H9 (cell line): Measurements from ENCODE around the gene TNIK. TPM values are rescaled to one million over a fixed set of nuclear protein-coding genes. Genes with fewer than 3 reads are reported as not detected.

ENCODE experiments used
- DNase-seq: peaks from one replicate; pipeline ENCODE4 v3.0.0-alpha.2; 2017
- H2AFZ ChIP-seq: one replicate; pipeline ENCODE4 v1.6.1; 2013; ENCODE audit warnings: mild to moderate bottlenecking, low read length, control low read depth, moderate library complexity
- H2AK5ac ChIP-seq: 2 replicates; pipeline ENCODE4 v1.6.1; 2013; ENCODE audit warnings: low read length, control low read depth, mixed read lengths; ENCODE audit not compliant: insufficient read length
- H2BK120ac ChIP-seq: one replicate; pipeline ENCODE4 v1.6.1; 2013; ENCODE audit warnings: low read depth, mild to moderate bottlenecking, low read length, control low read depth, inconsistent platforms; ENCODE audit not compliant: poor library complexity, severe bottlenecking
- H2BK12ac ChIP-seq: 2 replicates; pipeline ENCODE4 v1.6.1; 2013; ENCODE audit warnings: low read length, control low read depth, mixed read lengths, low read depth; ENCODE audit not compliant: insufficient read length
- H2BK15ac ChIP-seq: 2 replicates; pipeline ENCODE4 v1.6.1; 2013; ENCODE audit warnings: low read depth, low read length, control low read depth
- H2BK20ac ChIP-seq: one replicate; pipeline ENCODE4 v1.6.1; 2013; ENCODE audit warnings: low read depth, mild to moderate bottlenecking, low read length, control low read depth, inconsistent platforms; ENCODE audit not compliant: poor library complexity, severe bottlenecking
- H2BK5ac ChIP-seq: 2 replicates; pipeline ENCODE4 v1.6.1; 2013; ENCODE audit warnings: low read length, control low read depth, mixed read lengths; ENCODE audit not compliant: insufficient read length
- H3K14ac ChIP-seq: 2 replicates; pipeline ENCODE4 v1.6.1; 2013; ENCODE audit warnings: low read length, control low read depth; ENCODE audit not compliant: insufficient read depth
- H3K18ac ChIP-seq: 2 replicates; pipeline ENCODE4 v1.6.1; 2013; ENCODE audit warnings: low read depth, mild to moderate bottlenecking, mixed read lengths, low read length, control low read depth; ENCODE audit not compliant: insufficient read length
- H3K23ac ChIP-seq: 2 replicates; pipeline ENCODE4 v1.6.1; 2013; ENCODE audit warnings: low read length, control low read depth, mixed read lengths, low read depth; ENCODE audit not compliant: insufficient read length
- H3K23me2 ChIP-seq: 2 replicates; pipeline ENCODE4 v1.6.1; 2013; ENCODE audit warnings: low read depth, mild to moderate bottlenecking, mixed read lengths, low read length, control low read depth; ENCODE audit not compliant: insufficient read length, poor library complexity, severe bottlenecking
- H3K27ac ChIP-seq: 2 replicates; pipeline ENCODE4 v1.5.1; 2013; ENCODE audit warnings: low read length, control low read depth, mixed read lengths, low read depth; ENCODE audit not compliant: insufficient read length
- H3K27me3 ChIP-seq: 2 replicates; pipeline ENCODE4 v1.6.1; 2013; ENCODE audit warnings: low read length, control low read depth, inconsistent platforms; ENCODE audit not compliant: insufficient read depth
- H3K4ac ChIP-seq: 2 replicates; pipeline ENCODE4 v1.6.1; 2013; ENCODE audit warnings: low read depth, mild to moderate bottlenecking, control low read depth, inconsistent platforms, low read length, moderate library complexity
- H3K4me1 ChIP-seq: 2 replicates; pipeline ENCODE4 v1.6.1; 2013; ENCODE audit warnings: low read length, control low read depth, inconsistent platforms; ENCODE audit not compliant: insufficient read depth
- H3K4me2 ChIP-seq: 2 replicates; pipeline ENCODE4 v1.6.1; 2013; ENCODE audit warnings: low read length, control low read depth, mixed read lengths; ENCODE audit not compliant: insufficient read length, insufficient read depth
- H3K56ac ChIP-seq: 2 replicates; pipeline ENCODE4 v1.6.1; 2013; ENCODE audit warnings: low read depth, mild to moderate bottlenecking, mixed read lengths, low read length, control low read depth; ENCODE audit not compliant: insufficient read length
- H3K79me1 ChIP-seq: 2 replicates; pipeline ENCODE4 v1.6.1; 2013; ENCODE audit warnings: low read depth, mild to moderate bottlenecking, moderate library complexity, low read length, control low read depth, inconsistent platforms; ENCODE audit not compliant: insufficient read depth, poor library complexity, severe bottlenecking
- H3K79me2 ChIP-seq: 2 replicates; pipeline ENCODE4 v1.6.1; 2013; ENCODE audit warnings: low read length, control low read depth, inconsistent platforms; ENCODE audit not compliant: insufficient read depth
- H3K9ac ChIP-seq: 2 replicates; pipeline ENCODE4 v1.6.1; 2013; ENCODE audit warnings: low read length, control low read depth, mixed read lengths; ENCODE audit not compliant: insufficient read length; ENCODE audit errors: extremely low read depth
- H3K9me3 ChIP-seq: one replicate; pipeline ENCODE4 v1.6.1; 2013; ENCODE audit warnings: low read depth, low read length, inconsistent platforms; ENCODE audit not compliant: control insufficient read depth
- H3T11ph ChIP-seq: one replicate; pipeline ENCODE4 v1.6.1; 2013; ENCODE audit warnings: mild to moderate bottlenecking, low read length, control low read depth, inconsistent platforms
- H4K20me1 ChIP-seq: one replicate; pipeline ENCODE4 v1.6.1; 2013; ENCODE audit not compliant: control insufficient read depth, insufficient read length, insufficient read depth
- H4K5ac ChIP-seq: 2 replicates; pipeline ENCODE4 v1.6.1; 2013; ENCODE audit warnings: low read depth, mild to moderate bottlenecking, mixed read lengths, low read length, control low read depth; ENCODE audit not compliant: insufficient read length
- H4K8ac ChIP-seq: replicated peaks from 2 replicates; pipeline ENCODE4 v1.6.1; 2013; ENCODE audit warnings: low read length, control low read depth, mixed read lengths, low read depth; ENCODE audit not compliant: insufficient read length
- H4K91ac ChIP-seq: 2 replicates; pipeline ENCODE4 v1.6.1; 2013; ENCODE audit warnings: low read depth, mild to moderate bottlenecking, moderate library complexity, mixed read lengths, low read length, control low read depth; ENCODE audit not compliant: insufficient read length
- H3K27ac Mint-ChIP-seq, 3 experiments: 2 replicates in 2 of 3; 3 replicates in 1 of 3; pipeline ENCODE4 v1.8.0; 2020 to 2021; ENCODE audit warnings: mixed read lengths in 3 of 3, mild to moderate bottlenecking in 1 of 3, moderate library complexity in 1 of 3
- H3K27me3 Mint-ChIP-seq: 2 replicates; pipeline ENCODE4 v1.8.0; 2021; ENCODE audit warnings: low read depth, mild to moderate bottlenecking, moderate library complexity, mixed read lengths
- H3K36me3 Mint-ChIP-seq, 3 experiments: 2 replicates in 2 of 3; 3 replicates in 1 of 3; pipeline ENCODE4 v1.8.0; 2020 to 2021; ENCODE audit warnings: low read depth in 3 of 3, mixed read lengths in 3 of 3; ENCODE audit not compliant: insufficient read depth in 1 of 3
- H3K4me1 Mint-ChIP-seq, 2 experiments: 2 replicates each; pipeline ENCODE4 v1.8.0; 2020; ENCODE audit warnings: mixed read lengths in 2 of 2
- H3K4me3 Mint-ChIP-seq, 2 experiments: 2 replicates in 1 of 2; 3 replicates in 1 of 2; pipeline ENCODE4 v1.8.0; 2020 to 2021; ENCODE audit warnings: mild to moderate bottlenecking in 2 of 2, mixed read lengths in 2 of 2, moderate library complexity in 1 of 2
- H3K9me3 Mint-ChIP-seq, 2 experiments: 2 replicates in 1 of 2; 3 replicates in 1 of 2; pipeline ENCODE4 v1.8.0; 2020; ENCODE audit warnings: mild to moderate bottlenecking in 2 of 2, mixed read lengths in 2 of 2, moderate library complexity in 1 of 2
- WGBS: extraction: QIAGEN DNeasy Blood & Tissue Kit; methylation state at CpG from one replicate; pipeline ENCODE4 v1.1.7; 2013; ENCODE audit warnings: missing lambda C conversion rate, low lambda C conversion rate, mixed read lengths; ENCODE audit not compliant: insufficient read length; ENCODE audit errors: extremely low coverage; 5-methylcytosine and 5-hydroxymethylcytosine counted together
- total RNA-seq: library from RNA; stranded (reverse); gene quantifications from 2 replicates; pipeline ENCODE4 v1.2.1, GENCODE V29; 2021
- TF ChIP-seq, protein P1 (sequence below): fragments of 200-600 bp; sonication (generic); conservative IDR thresholded peaks from 3 replicates; pipeline ENCODE4 v1.8.0; 2021; ENCODE audit warnings: antibody characterized with exemption, mild to moderate bottlenecking

The TNIK gene
- total RNA-seq, 1 experiment from 2014 or later, result 15.9 TPM

DNA sequence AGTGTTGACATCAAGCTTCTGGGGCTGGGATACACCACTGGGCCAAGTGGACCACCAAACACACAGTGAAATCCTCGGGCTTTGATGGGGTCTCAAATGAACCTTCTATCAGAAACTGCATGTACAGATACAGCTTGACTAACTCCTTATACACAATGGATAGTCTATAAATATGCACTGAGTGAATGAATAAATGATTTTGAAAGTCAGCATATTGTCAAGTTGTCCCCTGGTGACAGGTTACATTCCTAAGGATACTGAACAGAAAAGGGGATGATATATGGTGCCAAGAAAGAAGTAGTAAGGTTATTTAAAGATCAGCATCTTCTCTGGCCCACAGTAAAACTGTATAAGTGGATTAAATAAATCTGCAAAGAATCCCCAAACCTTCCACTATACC is 274.2 kb downstream of the TNIK start:
- H2AK5ac ChIP-seq, result no peak overlapping the region
- no peak overlapping the region for H4K5ac ChIP-seq
- no peak overlapping the region for H2BK120ac ChIP-seq
- no peaks in the 10 kb centered on the region for H3K9me3 ChIP-seq
- H3K4ac ChIP-seq, result no peak overlapping the region
- no peak overlapping the region for H2BK20ac ChIP-seq
- no peaks in the 10 kb centered on the region for H3K27me3 ChIP-seq
- no peak overlapping the region for H3K18ac ChIP-seq
- H3K23me2 ChIP-seq, result no peaks in the 10 kb centered on the region
- H3K23ac ChIP-seq, result no peak overlapping the region
- H3K27ac ChIP-seq, result no peak overlapping the region
- peak overlapping the region in 1 of 3 experiments; percentile 31; a peak in 1 of 7 replicates for H3K27ac Mint-ChIP-seq
- H3K9ac ChIP-seq, result no peak overlapping the region
- H3K4me2 ChIP-seq, result no peak overlapping the region
- no peak for DNase-seq
- TF ChIP-seq, protein P1, sequence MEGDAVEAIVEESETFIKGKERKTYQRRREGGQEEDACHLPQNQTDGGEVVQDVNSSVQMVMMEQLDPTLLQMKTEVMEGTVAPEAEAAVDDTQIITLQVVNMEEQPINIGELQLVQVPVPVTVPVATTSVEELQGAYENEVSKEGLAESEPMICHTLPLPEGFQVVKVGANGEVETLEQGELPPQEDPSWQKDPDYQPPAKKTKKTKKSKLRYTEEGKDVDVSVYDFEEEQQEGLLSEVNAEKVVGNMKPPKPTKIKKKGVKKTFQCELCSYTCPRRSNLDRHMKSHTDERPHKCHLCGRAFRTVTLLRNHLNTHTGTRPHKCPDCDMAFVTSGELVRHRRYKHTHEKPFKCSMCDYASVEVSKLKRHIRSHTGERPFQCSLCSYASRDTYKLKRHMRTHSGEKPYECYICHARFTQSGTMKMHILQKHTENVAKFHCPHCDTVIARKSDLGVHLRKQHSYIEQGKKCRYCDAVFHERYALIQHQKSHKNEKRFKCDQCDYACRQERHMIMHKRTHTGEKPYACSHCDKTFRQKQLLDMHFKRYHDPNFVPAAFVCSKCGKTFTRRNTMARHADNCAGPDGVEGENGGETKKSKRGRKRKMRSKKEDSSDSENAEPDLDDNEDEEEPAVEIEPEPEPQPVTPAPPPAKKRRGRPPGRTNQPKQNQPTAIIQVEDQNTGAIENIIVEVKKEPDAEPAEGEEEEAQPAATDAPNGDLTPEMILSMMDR, result no peak
- H2AFZ ChIP-seq, result no peak overlapping the region
- no peak overlapping the region for H2BK15ac ChIP-seq
- H3K4me1 Mint-ChIP-seq, result peaks cover 16 to 19% of the 10 kb centered on the region in 2 experiments
- H3K36me3 Mint-ChIP-seq, result no peaks in the 10 kb centered on the region; a peak in 2 of 7 replicates
- no CpG with 5 or more reads among the region's 1 CpG for WGBS
- no peaks in the 10 kb centered on the region for H3K9me3 Mint-ChIP-seq
- H2BK12ac ChIP-seq, result no peak overlapping the region
- no peaks in the 10 kb centered on the region for H4K20me1 ChIP-seq
- H3K4me3 Mint-ChIP-seq, result no peak overlapping the region
- no peak overlapping the region for H3T11ph ChIP-seq
- H3K79me1 ChIP-seq, result no peaks in the 10 kb centered on the region
- peaks cover 5% of the 10 kb centered on the region; the same call in 1 of the 2 replicates for H3K4me1 ChIP-seq
- no peak overlapping the region for H4K8ac ChIP-seq
- no peak overlapping the region for H2BK5ac ChIP-seq
- H3K14ac ChIP-seq, result no peak overlapping the region
- no peaks in the 10 kb centered on the region for H3K27me3 Mint-ChIP-seq
- H3K79me2 ChIP-seq, result 0 out of 2 replicates have a peak, but pooled peaks cover 1% of the 10 kb centered on the region
- H3K56ac ChIP-seq, result no peak overlapping the region
- no peak overlapping the region for H4K91ac ChIP-seq
